ENCODE measurements around the gene ALG1.

DNA sequence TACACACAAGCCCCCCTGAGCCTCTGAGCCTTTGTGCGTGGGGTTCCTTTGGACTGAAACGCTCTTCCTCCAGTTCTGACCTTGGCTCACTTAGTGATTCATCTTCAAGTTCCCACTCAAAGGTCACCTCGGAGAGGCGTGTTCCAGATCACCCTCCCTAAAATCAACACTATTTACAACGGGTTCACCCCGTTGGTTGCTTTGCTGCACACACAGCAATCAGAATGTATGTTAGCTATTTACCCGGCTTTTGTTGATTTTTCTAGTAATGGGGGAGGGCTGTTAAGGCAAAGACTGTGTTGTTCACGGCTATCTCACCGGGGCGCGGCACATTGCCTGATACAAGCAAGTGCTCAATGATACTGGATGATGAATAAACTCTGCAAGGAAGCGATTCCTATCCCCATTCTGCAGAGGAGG, 38.9 kb upstream of the ALG1 start:
- TF ChIP-seq EZH2phosphoT487 (IDR thresholded peaks at IDR 0.05; ENCODE audit: low read depth, severe bottlenecking, unreplicated experiment) (no peak), EZH2 (IDR thresholded peaks at IDR 0.05; ENCODE audit: borderline replicate concordance) (no peak)
- TF ChIP-seq, protein P1, sequence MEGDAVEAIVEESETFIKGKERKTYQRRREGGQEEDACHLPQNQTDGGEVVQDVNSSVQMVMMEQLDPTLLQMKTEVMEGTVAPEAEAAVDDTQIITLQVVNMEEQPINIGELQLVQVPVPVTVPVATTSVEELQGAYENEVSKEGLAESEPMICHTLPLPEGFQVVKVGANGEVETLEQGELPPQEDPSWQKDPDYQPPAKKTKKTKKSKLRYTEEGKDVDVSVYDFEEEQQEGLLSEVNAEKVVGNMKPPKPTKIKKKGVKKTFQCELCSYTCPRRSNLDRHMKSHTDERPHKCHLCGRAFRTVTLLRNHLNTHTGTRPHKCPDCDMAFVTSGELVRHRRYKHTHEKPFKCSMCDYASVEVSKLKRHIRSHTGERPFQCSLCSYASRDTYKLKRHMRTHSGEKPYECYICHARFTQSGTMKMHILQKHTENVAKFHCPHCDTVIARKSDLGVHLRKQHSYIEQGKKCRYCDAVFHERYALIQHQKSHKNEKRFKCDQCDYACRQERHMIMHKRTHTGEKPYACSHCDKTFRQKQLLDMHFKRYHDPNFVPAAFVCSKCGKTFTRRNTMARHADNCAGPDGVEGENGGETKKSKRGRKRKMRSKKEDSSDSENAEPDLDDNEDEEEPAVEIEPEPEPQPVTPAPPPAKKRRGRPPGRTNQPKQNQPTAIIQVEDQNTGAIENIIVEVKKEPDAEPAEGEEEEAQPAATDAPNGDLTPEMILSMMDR (IDR thresholded peaks at IDR 0.05; ENCODE audit: poor library complexity), result no peak
